Smooth muscle cell (in vitro differentiated cells): Measurements from ENCODE around the gene PRDM12. TPM values are rescaled to one million over a fixed set of nuclear protein-coding genes. Genes with fewer than 3 reads are reported as not detected.

Source experiments
- DNase-seq: peaks from one replicate; lab custom pipeline; 2025; ENCODE audit not compliant: unreplicated experiment; lab: John Stamatoyannopoulos, UW
- H2AFZ ChIP-seq: fragments of 200-600 bp; sonication (generic); 2 replicates; pipeline ENCODE4 v1.6.0; 2016; ENCODE audit warnings: antibody characterized with exemption, low read depth, mild to moderate bottlenecking
- H3F3A ChIP-seq: fragments of 200-600 bp; sonication (generic); 2 replicates; pipeline ENCODE4 v1.6.0; 2017; ENCODE audit warnings: antibody characterized with exemption, low read depth
- H3K27ac ChIP-seq: fragments of 200-600 bp; sonication (generic); 2 replicates; pipeline ENCODE4 v1.5.1; 2016; ENCODE audit warnings: low read depth, mild to moderate bottlenecking
- H3K27me3 ChIP-seq: fragments of 200-600 bp; sonication (generic); 2 replicates; pipeline ENCODE4 v1.6.1; 2016; ENCODE audit warnings: low read depth, mild to moderate bottlenecking
- H3K36me3 ChIP-seq: fragments of 200-600 bp; sonication (generic); 2 replicates; pipeline ENCODE4 v1.5.1; 2016; ENCODE audit warnings: low read depth
- H3K4me1 ChIP-seq: fragments of 200-600 bp; sonication (generic); 2 replicates; pipeline ENCODE4 v1.5.1; 2016; ENCODE audit warnings: low read depth
- H3K4me2 ChIP-seq: fragments of 200-600 bp; sonication (generic); 2 replicates; pipeline ENCODE4 v1.6.0; 2016; ENCODE audit warnings: mild to moderate bottlenecking
- H3K4me3 ChIP-seq: fragments of 200-600 bp; sonication (generic); 2 replicates; pipeline ENCODE4 v1.5.1; 2016; ENCODE audit warnings: mild to moderate bottlenecking
- H3K79me2 ChIP-seq: fragments of 200-600 bp; sonication (generic); 2 replicates; pipeline ENCODE4 v1.6.0; 2016; ENCODE audit warnings: low read depth, mild to moderate bottlenecking
- H3K9ac ChIP-seq: fragments of 200-600 bp; sonication (generic); 2 replicates; pipeline ENCODE4 v1.6.0; 2016; ENCODE audit warnings: low read depth
- H3K9me3 ChIP-seq: fragments of 200-600 bp; sonication (generic); replicated peaks from 2 replicates; pipeline ENCODE4 v1.5.1; 2016; ENCODE audit warnings: low read depth
- H4K20me1 ChIP-seq: fragments of 200-600 bp; sonication (generic); 2 replicates; pipeline ENCODE4 v1.6.0; 2016; ENCODE audit warnings: low read depth
- WGBS: methylation state at CpG from one replicate; pipeline ENCODE4 v1.1.7; 2016; ENCODE audit warnings: low lambda C conversion rate; 5-methylcytosine and 5-hydroxymethylcytosine counted together
- polyA plus RNA-seq: library from polyadenylated mRNA; unstranded; fragments of >200 nt; fragmentation: Nextera tagmentation; extraction: Ambion mirVana; gene quantifications from 2 replicates; pipeline ENCODE4 v1.2.1, GENCODE V29; 2016
- total RNA-seq: library from RNA; depleted of rRNA; stranded (reverse); fragments of >200 nt; gene quantifications from 2 replicates; pipeline ENCODE4 v1.2.3, GENCODE V29; 2014
- TF ChIP-seq, protein P1 (sequence below): fragments of 200-600 bp; sonication (generic); IDR thresholded peaks from 2 replicates; pipeline ENCODE4 v1.5.1; 2017; ENCODE audit warnings: borderline replicate concordance, mild to moderate bottlenecking, antibody characterized with exemption; ENCODE audit not compliant: insufficient read depth, poor library complexity, severe bottlenecking

Gene PRDM12
- total and polyA plus RNA-seq, 2 experiments from 2014 or later = not detected

DNA sequence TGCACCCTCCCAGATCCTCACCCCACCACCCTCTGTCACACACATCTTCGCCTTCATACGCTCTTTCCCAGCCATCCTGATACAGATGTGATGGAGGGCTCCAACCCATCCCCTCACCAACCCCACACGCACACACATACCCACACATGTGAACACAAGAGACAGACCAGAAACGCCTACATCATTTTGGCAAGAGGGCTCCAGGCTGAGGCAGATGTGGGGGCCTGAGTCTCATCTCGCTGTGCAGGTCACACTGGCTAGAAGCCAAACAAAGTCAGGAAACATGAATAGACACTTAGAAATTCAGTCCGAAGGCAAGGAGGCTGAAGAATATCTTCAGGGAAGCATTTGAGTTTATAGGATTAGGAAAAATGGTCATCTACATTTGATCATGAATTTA lies 6.2 kb downstream of the PRDM12 start:
- no peak overlapping the region for H3K27ac ChIP-seq
- WGBS = 90% methylated on average over 6 of the region's 6 CpGs
- TF ChIP-seq, protein P1, sequence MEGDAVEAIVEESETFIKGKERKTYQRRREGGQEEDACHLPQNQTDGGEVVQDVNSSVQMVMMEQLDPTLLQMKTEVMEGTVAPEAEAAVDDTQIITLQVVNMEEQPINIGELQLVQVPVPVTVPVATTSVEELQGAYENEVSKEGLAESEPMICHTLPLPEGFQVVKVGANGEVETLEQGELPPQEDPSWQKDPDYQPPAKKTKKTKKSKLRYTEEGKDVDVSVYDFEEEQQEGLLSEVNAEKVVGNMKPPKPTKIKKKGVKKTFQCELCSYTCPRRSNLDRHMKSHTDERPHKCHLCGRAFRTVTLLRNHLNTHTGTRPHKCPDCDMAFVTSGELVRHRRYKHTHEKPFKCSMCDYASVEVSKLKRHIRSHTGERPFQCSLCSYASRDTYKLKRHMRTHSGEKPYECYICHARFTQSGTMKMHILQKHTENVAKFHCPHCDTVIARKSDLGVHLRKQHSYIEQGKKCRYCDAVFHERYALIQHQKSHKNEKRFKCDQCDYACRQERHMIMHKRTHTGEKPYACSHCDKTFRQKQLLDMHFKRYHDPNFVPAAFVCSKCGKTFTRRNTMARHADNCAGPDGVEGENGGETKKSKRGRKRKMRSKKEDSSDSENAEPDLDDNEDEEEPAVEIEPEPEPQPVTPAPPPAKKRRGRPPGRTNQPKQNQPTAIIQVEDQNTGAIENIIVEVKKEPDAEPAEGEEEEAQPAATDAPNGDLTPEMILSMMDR = no peak
- peaks cover 33% of the 10 kb centered on the region for H3K27me3 ChIP-seq
- H3K4me3 ChIP-seq = no peak overlapping the region
- H3K36me3 ChIP-seq = no peaks in the 10 kb centered on the region
- peaks cover 12% of the 10 kb centered on the region for H3K4me1 ChIP-seq
- H4K20me1 ChIP-seq = no peaks in the 10 kb centered on the region
- H3K9ac ChIP-seq = no peak overlapping the region
- no peak for DNase-seq
- H3K9me3 ChIP-seq = no peaks in the 10 kb centered on the region
- H3K4me2 ChIP-seq = no peak overlapping the region
- H3K79me2 ChIP-seq = no peaks in the 10 kb centered on the region
- H2AFZ ChIP-seq = no peak overlapping the region
- H3F3A ChIP-seq = no peaks in the 10 kb centered on the region

DNA sequence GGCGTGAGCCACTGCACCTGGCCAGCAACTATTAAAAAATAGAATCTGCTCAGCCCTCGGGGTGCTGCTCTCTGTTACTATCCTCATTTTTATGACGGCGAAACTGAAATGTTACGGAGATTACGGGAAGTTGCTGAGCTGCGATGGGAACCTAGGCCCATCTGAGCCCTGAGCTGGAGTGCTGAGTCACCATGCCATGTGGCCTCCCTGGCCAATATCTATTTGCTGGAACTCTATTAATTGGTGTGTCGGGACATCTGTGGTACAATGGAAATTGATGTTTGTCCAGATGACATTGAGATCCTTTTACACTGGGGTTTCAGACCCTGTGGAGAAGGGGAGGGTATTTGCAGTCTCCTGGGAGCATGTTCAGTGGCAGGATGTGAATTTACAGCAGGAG lies 8.1 kb downstream of the PRDM12 start:
- Histone ChIP-seq H3K27ac (no peak overlapping the region), H3K4me1 (no peaks in the 10 kb centered on the region), H3K27me3 (peaks cover 16% of the 10 kb centered on the region), H4K20me1 (no peaks in the 10 kb centered on the region), H3K9me3 (no peaks in the 10 kb centered on the region), H3F3A (no peaks in the 10 kb centered on the region), H3K36me3 (no peaks in the 10 kb centered on the region), H3K4me3 (no peak overlapping the region), H3K79me2 (no peaks in the 10 kb centered on the region), H3K9ac (no peak overlapping the region), H2AFZ (no peak overlapping the region), H3K4me2 (no peak overlapping the region)
- DNase-seq = no peak
- 88% methylated on average over 8 of the region's 8 CpGs for WGBS
- TF ChIP-seq, protein P1 = no peak

DNA sequence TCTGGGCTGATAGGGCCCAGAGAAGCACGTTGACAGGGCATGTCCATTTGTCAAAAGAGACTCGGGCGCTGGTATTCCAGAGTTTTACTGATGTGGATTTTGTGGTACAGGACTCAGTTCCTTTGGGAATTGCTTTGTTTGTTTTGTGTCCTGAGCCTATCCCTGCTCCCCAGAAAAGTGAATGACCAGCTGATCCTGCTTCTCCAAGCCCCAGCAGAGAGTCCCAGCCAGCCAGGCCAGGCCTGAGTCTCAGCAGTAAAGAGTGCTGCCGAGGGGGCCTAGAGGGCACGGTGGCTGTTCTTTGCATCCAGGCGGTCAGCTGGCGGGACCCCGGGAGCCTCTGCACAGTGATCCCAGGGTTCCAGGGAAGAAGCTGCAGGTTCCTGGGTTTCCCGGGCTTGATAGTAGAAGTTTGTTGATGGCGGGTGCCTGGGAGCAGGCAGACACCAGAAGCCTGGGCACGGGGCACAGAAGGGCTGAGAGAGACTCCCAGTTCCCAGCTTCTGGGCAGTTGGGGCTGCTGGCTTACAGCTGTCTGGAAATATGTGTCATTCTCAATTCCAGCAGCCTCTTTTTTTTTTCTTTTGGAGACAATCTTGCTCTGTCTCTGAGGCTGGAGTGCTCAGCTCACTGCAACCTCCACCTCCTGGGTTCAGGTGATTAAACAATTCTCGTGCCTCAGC lies 8.7 kb downstream of the PRDM12 start:
- Histone ChIP-seq H3K27ac (no peak overlapping the region), H3K9ac (no peak overlapping the region), H3K4me3 (no peak overlapping the region), H4K20me1 (no peaks in the 10 kb centered on the region), H3K9me3 (no peaks in the 10 kb centered on the region), H2AFZ (no peak overlapping the region), H3K4me1 (no peaks in the 10 kb centered on the region), H3K4me2 (no peak overlapping the region), H3F3A (no peaks in the 10 kb centered on the region), H3K36me3 (no peaks in the 10 kb centered on the region), H3K27me3 (peaks cover 14% of the 10 kb centered on the region), H3K79me2 (no peaks in the 10 kb centered on the region)
- TF ChIP-seq, protein P1 = no peak
- DNase-seq = no peak
- WGBS = 82% methylated on average over 12 of the region's 12 CpGs

DNA sequence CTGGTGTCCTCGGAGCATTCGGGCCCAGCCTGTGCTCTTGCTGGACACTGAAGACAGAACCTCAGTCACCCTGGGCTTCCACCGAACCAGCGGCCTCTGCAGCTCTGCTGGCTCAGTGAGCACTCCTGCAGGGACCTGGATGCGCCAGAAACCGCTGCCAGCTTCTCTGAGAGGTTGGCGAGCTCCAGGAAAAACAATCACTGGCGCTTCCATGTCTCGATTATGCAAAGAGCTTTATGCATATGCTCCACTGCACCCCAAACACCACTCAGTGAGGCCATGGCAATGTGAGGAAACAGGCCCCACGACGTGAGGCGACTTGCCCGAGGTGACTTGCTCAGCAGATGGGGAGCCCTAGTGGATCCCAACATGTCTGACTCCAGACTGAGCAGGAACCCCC lies 11.0 kb downstream of the PRDM12 start:
- Histone ChIP-seq H2AFZ (no peak overlapping the region), H3K4me3 (no peak overlapping the region), H3K27ac (no peak overlapping the region), H3K4me1 (no peaks in the 10 kb centered on the region), H3K9me3 (no peaks in the 10 kb centered on the region), H3K36me3 (no peaks in the 10 kb centered on the region), H4K20me1 (no peaks in the 10 kb centered on the region), H3K79me2 (no peaks in the 10 kb centered on the region), H3K4me2 (no peak overlapping the region), H3K27me3 (peaks cover 19% of the 10 kb centered on the region), H3F3A (no peaks in the 10 kb centered on the region), H3K9ac (no peak overlapping the region)
- TF ChIP-seq, protein P1 = no peak
- DNase-seq = no peak
- WGBS = 95% methylated on average over 13 of the region's 13 CpGs
